Sigmoid colon (tissue), 4 donors: ENCODE measurements around the gene MTUS2.

ENCODE experiments used
- CTCF ChIP-seq, 4 experiments: fragments of 450-650 bp in 3 of 4; fragments of 200-600 bp in 1 of 4; IDR thresholded peaks; one replicate each; pipeline ENCODE4 v1.5.1; 2016 to 2019; ENCODE audit warnings: antibody characterized with exemption in 4 of 4, mild to moderate bottlenecking in 3 of 4, moderate library complexity in 2 of 4
- EP300 ChIP-seq, 4 donors: sonication (generic); formaldehyde crosslinking; IDR thresholded peaks; one replicate each; pipeline ENCODE4 v1.6.1; 2017; ENCODE audit warnings: antibody characterized with exemption in 4 of 4
- POLR2A ChIP-seq, 2 donors: fragments of 450-650 bp; IDR thresholded peaks; one replicate each; pipeline ENCODE4 v1.6.1; 2016; ENCODE audit warnings: antibody characterized with exemption in 2 of 2, mild to moderate bottlenecking in 2 of 2, moderate library complexity in 2 of 2

DNA sequence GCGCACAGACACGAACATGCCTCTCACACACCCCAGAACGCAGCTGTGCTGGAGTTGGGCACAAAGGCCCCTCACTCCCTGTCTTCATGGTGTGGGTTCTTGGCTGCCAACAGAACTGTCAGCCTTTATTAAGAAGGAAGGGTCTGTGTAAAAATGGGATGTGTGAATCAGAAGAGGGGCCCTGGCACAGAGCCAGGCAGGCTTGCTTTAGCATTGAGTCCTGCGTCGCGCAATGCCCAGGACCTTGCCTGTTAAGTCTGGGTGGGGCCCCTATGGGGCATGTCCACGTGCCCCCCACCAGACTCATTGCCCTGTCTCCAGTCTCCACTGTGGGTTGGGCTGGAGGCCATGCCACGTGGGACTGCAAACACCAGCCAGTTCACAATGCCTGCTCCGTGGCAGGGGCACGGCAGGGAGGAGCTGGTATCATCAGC lies 690.5 kb downstream of the MTUS2 start:
- no peak for TF ChIP-seq POLR2A (IDR thresholded peaks at IDR 0.05)
- TF ChIP-seq CTCF (IDR thresholded peaks at IDR 0.05) = no peak
- TF ChIP-seq EP300 (IDR thresholded peaks at IDR 0.05) = no peak
